HG02840 (cell line): ENCODE data around the gene ADGRA1.
"Not testable (repeated sequence)": the region's sequence is repeated elsewhere in the genome, so short reads cannot be mapped to it uniquely, and the experiment has no call there.

Experiments used
- ATAC-seq: cut with Tn5 transposase; IDR thresholded peaks from one replicate; pipeline ENCODE4 v1.9.1; 2021; ENCODE audit warnings: mild to moderate bottlenecking, moderate library complexity, moderate number of reproducible peaks; ENCODE audit not compliant: unreplicated experiment, low FRiP score

ADGRA1 gene

DNA sequence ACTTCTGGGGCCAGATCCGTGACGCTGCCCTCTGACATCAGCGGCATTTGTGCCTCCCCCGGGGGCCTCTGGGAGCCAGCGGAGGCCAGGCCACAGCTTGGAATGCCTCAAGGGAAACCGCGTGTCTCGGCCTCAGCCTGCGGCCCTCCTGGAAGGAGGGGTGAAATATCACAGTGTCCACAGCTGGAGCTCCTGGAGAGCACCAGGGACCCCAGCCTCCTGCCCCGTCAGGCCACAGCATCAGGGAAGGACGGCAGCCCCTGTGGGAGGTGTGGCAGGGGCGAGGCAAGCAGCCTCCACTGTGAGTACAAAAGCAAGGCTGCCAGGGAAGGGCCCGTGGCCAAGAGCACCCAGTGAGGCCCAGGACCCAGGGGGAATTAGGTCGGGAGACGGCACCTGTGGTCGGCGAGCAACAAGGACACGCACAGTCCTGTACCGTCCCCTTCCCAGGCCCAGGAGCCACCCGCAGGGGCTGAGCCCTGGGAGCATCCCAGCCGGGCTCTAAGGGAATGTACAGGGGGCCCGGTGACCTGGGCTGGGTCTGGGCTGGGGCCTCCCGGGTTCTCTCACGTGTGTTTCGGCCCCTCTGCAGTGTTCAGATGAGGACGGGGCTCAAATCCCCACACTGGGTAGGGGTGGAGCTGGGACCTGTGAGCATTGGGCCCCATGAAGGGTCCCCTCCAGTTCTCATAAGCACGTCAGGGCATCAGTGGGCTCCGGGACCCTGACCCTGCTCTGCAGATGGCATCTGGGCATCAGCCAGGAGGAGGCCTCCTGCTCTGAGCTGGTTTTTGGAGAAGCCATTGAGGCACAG is 53.6 kb downstream of the ADGRA1 start:
- no peak for ATAC-seq

DNA sequence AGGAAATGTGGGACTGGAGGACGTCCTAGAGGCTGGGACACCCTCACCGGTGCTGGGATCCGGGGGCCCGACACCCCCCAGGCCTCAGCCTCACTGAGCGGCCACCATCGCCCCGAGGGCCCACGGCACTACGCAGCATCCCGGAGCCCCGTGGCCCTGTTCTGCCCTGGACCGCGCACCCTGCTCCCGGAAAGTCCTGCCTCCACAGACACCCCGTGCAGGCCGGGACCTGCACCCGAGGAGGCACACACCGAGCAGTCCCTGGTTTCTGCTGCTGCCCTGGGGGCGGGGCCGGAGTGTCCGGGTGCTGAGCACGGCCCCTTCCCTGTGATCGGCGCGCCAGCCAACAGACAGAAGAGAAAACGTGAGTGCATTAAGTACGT is 54.2 kb downstream of the ADGRA1 start:
- ATAC-seq, result no peak

- ATAC-seq, result no peak
Observed at GRCh38 chr10:133142523-133143199, 54.9 kb downstream of the ADGRA1 start.

GRCh38 chr10:133143200-133143533 is 55.4 kb downstream of the ADGRA1 start:
- no peak for ATAC-seq

DNA sequence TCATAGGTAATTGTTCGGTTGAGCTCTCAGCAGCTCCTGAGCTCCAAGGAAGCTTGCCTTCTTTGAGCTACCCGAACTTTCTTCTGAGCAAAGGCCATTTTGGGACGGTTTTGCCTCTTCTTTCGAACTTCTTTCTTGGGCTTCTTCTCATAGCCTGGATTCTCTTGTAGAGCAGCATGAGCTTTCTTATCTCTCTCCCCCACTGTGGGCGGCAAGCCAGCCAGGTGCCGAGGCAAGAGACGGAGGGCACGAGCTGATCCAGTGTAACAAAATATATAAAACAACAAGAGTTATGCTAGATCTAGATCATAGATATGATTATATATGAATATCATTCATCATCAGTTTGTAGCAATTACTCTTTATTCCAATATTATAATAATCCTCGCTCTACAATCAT is 55.8 kb downstream of the ADGRA1 start:
- ATAC-seq, result no peak

GRCh38 chr10:133144771-133145170 is 57.0 kb downstream of the ADGRA1 start:
- ATAC-seq, result no peak

DNA sequence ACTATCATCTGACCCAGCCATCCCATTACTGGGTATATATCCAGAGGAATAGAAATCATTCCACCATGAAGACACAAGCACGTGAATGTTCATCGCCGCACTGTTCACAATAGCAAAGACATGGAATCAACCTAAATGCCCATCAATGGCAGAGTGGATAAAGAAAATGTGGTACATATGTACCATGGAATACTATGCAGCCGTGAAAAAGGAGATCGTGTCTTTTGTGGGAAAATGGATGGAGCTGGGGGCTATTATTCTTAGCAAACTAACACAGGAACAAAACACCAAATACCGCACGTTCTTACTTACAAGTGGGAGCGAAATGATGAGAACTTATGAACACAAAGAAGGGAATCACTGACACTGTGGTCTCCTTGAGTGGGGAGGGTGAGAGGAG is 62.5 kb downstream of the ADGRA1 start:
- ATAC-seq, result no peak

GRCh38 chr10:133150656-133151055 is 62.9 kb downstream of the ADGRA1 start:
- ATAC-seq, result no peak

DNA sequence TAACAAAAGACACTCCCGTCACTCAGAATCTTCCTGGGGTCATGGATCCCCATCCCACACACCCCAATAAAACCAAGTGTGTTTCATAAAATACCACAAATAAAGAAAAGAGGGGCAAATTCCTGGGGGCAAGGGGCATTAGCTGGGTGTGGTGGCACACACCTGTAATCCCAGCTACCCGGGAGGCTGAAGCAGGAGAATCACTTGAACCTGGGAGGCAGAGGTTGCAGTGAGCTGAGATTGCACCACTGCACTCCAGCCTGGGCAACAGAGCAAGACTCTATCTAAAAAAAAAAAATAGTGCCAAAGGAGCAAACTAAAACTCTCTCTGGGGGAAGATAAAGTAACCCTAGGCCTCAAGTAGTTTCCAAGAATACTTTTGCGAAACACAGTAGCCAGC is 63.3 kb downstream of the ADGRA1 start:
- not testable (repeated sequence) for ATAC-seq

GRCh38 chr10:133151543-133151972 is 63.8 kb downstream of the ADGRA1 start:
- ATAC-seq, result no peak

GRCh38 chr10:133154411-133154810 is 66.7 kb downstream of the ADGRA1 start:
- ATAC-seq, result no peak

DNA sequence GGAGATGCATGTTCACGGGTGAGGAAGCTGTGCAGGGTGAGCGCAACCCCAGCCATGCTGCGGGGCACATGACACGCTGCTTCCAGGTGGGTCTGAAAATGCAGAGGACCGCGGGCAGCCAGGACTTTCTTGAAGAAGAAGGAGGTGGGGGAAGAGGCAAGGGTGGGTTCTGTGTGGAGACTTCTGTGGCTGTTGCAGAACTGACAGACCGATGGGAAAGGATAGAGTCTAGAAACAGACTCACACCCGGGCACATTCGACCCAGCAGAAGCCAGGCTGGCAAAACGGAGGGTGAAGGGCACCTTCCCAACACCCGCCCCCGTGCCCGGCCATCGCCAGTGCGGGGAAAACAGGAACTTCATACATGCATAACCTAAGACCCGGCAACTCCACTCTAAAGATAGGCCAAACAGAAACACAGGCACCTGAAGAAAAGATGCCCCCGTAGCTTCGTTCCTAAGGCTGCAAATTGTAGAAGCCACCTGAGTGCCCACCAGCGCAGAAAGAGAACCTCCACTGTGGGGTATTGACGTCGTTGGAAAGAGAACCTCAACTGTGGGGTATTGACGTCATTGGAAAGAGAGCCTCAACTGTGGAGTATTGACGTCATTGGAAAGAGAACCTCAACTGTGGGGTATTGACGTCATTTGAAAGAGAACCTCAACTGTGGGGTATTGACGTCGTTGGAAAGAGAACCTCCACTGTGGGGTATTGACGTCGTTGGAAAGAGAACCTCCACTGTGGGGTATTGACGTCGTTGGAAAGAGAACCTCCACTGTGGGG is 67.5 kb downstream of the ADGRA1 start:
- ATAC-seq, result no peak

DNA sequence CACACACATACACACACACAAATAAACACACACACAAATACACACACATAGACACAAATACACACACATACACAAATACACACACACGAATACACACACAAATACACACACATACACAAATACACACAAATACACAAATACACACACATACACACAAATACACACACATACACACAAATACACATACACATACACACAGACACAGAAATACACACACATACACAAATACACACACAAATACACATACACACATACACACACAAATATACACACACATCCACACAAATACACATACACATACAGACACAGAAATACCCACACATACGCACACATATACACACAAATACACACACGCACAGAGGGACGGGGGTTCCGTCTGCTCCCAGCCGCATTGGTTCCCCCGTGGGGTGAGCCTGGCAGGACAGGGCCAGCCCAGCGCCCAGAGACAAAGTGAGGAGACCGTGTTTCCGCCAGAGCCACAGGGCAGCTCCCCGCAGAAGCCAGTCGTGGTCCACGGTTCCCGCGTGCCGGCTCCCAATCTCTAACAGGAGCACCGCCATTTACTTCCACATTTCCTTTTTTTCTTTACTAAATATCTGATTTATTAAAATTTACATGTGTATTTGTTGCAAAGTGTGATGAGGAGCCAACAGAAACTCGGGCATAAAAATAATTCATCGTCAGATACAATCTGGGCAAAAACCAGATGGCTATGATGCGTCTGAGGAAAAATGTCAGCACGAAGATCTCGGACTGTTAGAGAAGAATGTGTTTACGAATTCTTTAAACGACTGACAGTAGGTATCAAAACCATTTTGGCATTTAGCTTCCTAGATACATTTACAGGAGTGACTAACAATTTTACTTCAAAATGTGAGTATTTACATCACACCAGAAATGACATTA is 69.2 kb downstream of the ADGRA1 start:
- no peak for ATAC-seq

DNA sequence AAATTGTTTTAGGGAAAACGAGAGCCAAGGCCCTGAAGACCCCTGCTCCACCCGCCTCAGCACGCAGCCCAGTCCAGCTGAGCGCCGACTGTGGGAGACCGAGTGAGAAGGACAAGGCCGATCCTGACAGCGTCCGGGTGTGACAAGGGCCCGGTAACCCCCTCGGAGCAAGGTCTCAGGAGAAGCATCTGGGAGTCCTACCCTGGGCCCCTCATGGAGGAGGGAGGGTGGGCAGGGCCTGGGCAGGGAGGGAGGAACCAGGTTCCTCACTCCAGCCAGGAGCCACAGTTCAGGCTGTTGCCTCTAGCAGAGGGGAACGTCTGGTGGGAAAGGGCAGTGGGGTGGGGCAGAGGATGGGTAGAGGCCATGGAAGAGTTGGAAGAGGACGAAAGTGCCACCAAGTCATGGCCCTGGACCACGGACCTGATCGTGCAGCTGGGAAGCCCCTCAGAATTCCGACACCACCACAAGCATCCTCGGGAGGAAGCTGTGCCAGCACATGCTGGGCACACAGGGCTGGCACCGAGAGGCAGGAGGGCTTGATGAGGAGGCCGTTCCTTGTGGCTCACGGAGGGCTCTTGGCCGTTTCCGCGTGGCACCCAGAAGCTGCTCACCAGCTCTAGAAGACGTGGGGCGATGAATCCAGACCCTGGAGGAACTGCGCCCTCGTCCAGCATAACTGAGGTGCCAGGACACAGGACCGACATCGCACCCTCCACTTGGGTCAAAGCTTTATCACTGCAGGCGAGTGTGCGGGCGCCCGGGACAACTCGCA is 70.1 kb downstream of the ADGRA1 start:
- ATAC-seq, result no peak

GRCh38 chr10:133158437-133158755 is 70.7 kb downstream of the ADGRA1 start:
- ATAC-seq, result no peak

DNA sequence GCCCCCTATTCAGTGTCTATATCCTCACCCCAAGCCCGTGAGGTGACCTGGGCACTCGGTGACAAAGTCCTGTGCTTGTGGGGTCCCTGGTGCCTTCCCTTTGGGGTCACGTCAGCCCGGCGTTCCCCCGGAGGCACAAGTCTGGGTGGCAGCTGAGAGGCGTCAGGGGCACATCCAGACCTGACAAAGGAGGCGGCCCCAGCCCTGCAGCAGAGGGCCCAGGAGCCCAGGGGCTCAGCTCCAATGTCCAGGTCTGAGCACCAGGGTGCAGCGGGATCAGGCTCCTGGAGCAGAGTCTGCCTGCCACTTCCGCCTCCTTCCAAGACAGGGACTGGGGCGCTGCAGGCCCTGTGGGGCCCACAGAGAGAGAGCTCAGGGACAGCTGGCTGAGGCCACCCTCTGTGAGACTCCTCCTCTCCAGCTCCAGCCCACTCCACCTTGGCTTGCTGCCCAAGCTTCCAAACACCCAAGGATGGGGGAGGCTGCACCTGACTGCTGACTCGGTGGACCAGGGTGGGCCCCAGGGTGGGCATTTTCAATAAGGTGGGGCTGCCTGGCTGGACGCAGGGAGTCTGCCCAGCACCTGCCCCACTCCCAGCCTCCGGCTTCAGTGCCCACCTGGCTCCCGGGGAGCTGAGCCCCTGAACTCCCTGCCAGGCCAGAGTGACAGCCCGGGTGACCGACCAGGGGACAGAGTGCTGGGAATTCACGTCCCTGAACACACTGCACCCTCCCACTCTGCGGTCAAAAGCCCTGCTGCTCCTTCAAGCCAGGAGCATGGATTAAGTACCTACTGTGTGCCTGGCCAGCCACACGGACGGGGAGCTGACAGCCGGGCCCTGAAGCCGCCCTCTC is 71.3 kb downstream of the ADGRA1 start:
- no peak for ATAC-seq

GRCh38 chr10:133159611-133159949 is 71.9 kb downstream of the ADGRA1 start:
- no peak for ATAC-seq

GRCh38 chr10:133159950-133160825 is 72.5 kb downstream of the ADGRA1 start, which contains the start of gene KNDC1:
KNDC1 (plus strand) TSS chr10:133160219; CDS start chr10:133160468, 249 bp downstream.
- no peak for ATAC-seq
